Stomach (tissue), 9 donors: ENCODE measurements around the gene PNMA1. TPM values are rescaled to one million over a fixed set of nuclear protein-coding genes. Genes with fewer than 3 reads are reported as not detected.

Experiments
- DNase-seq, 2 donors: peaks; one replicate each; pipeline versions ENCODE4 v3.0.0 to v3.0.0-alpha.2; 2013 to 2019
- H3K27ac ChIP-seq, 5 donors: fragments of 200-600 bp in 4 of 5; sonication (generic) in 4 of 5; one replicate each; pipeline ENCODE4 v1.5.1; 2013 to 2019; ENCODE audit warnings: mild to moderate bottlenecking in 1 of 5, moderate library complexity in 1 of 5
- H3K27me3 ChIP-seq, 3 donors: fragments of 200-600 bp; sonication (generic); one replicate each; pipeline ENCODE4 v1.5.1; 2017 to 2019; ENCODE audit warnings: mixed run types in 1 of 3
- H3K36me3 ChIP-seq, 4 donors: fragments of 200-600 bp; sonication (generic); 1 replicate in 3 of 4; 2 replicates in 1 of 4; pipeline ENCODE4 v1.5.1; 2016 to 2019
- H3K4me1 ChIP-seq, 4 donors: fragments of 200-600 bp; sonication (generic); one replicate each; pipeline ENCODE4 v1.5.1; 2016 to 2019
- H3K4me3 ChIP-seq, 4 donors: fragments of 200-600 bp; sonication (generic) in 3 of 4; one replicate each; pipeline ENCODE4 v1.5.1; 2016 to 2019; ENCODE audit warnings: mild to moderate bottlenecking in 1 of 4
- H3K9me3 ChIP-seq, 4 donors: fragments of 200-600 bp; sonication (generic); one replicate each; pipeline ENCODE4 v1.5.1; 2016 to 2019
- CTCF ChIP-seq, 7 experiments: fragments of 450-650 bp in 4 of 7; fragments of 200-600 bp in 3 of 7; sonication (generic) in 3 of 7; IDR thresholded peaks; one replicate each; pipeline ENCODE4 v1.5.1; 2016 to 2019; ENCODE audit warnings: antibody characterized with exemption in 7 of 7, control low read depth in 2 of 7, mild to moderate bottlenecking in 1 of 7
- EP300 ChIP-seq: sonication (generic); formaldehyde crosslinking; IDR thresholded peaks from one replicate; pipeline ENCODE4 v1.6.1; 2017; ENCODE audit warnings: antibody characterized with exemption
- POLR2A ChIP-seq, 4 donors: fragments of 450-650 bp; IDR thresholded peaks; one replicate each; pipeline ENCODE4 v1.6.1; 2016; ENCODE audit warnings: antibody characterized with exemption in 4 of 4, control low read depth in 2 of 4, mild to moderate bottlenecking in 1 of 4, moderate library complexity in 1 of 4
- POLR2AphosphoS5 ChIP-seq, 3 donors: sonication (generic); formaldehyde crosslinking; IDR thresholded peaks; one replicate each; pipeline ENCODE4 v1.6.1; 2016; ENCODE audit warnings: antibody characterized with exemption in 3 of 3
- WGBS, 5 donors: extraction: QIAGEN DNeasy Blood & Tissue Kit in 3 of 5; methylation state at CpG; one replicate each; pipeline versions ENCODE4 v1.1.5 to v1.1.7; 2013 to 2018; 5-methylcytosine and 5-hydroxymethylcytosine counted together
- intact Hi-C: fragments of 100-400 bp; cut with DNase I; formaldehyde crosslinking; loops from one replicate; pipeline ENCODE4 v1.15.1; 2023; ENCODE audit warnings: low total_unique reads
- polyA plus RNA-seq, 3 donors: library from polyadenylated mRNA; stranded (reverse); fragments of 200-250 nt; gene quantifications; one replicate each; pipeline ENCODE4 v1.2.3, GENCODE V29; 2013
- total RNA-seq, 5 donors: library from RNA; depleted of rRNA; stranded (reverse); fragments of >200 nt; gene quantifications; one replicate each; pipeline versions ENCODE4 v1.1.0 to v1.2.3, GENCODE V29; 2014 to 2016
- donor health status: healthy with polysubstance abuse.
- donor health status: Bipolar disorder and iron deficiency.
- donor health status: healthy.

PNMA1 gene
- total and polyA plus RNA-seq, 8 donors, result 13.9 to 42.3 (median 18.3) TPM

GRCh38 chr14:73741386-73741875 lies 27.2 kb upstream of the PNMA1 start:
- WGBS, 5 donors, result 0 to 4% (median 0%) methylated on average over 11 to 12 of the region's 12 CpGs

GRCh38 chr14:73740618-73741326 lies 26.6 kb upstream of the PNMA1 start:
- TF ChIP-seq POLR2AphosphoS5 (IDR thresholded peaks at IDR 0.05), result peak in 2 of 3 donors; percentile 69 to 86
- no peak for TF ChIP-seq CTCF (IDR thresholded peaks at IDR 0.05)
- Histone ChIP-seq H3K27ac (peak overlapping the region; percentile 83 to 100 (median 92)), H3K4me3 (peak overlapping the region in 3 of 4 donors; percentile 19 to 34 (median 25)), H3K4me1 (peaks cover 74 to 78% (median 76%) of the 10 kb centered on the region in 4 donors), H3K9me3 (no peaks in the 10 kb centered on the region), H3K36me3 (peaks cover 34 to 42% (median 40%) of the 10 kb centered on the region in 4 donors), H3K27me3 (no peaks in the 10 kb centered on the region)
- 6 to 22% (median 10%) methylated on average over 6 to 9 of the region's 9 CpGs for WGBS, 5 donors
- intact Hi-C loops, result no loop called here
- peak; percentile 92 to 94 for DNase-seq

More at GRCh38 chr14:73741386-73741875, 27.2 kb upstream of the PNMA1 start:
- Histone ChIP-seq H3K4me3 (peak overlapping the region; percentile 19 to 34 (median 26)), H3K4me1 (peaks cover 81 to 85% (median 83%) of the 10 kb centered on the region in 4 donors), H3K9me3 (no peaks in the 10 kb centered on the region), H3K27me3 (no peaks in the 10 kb centered on the region), H3K27ac (peak overlapping the region; percentile 79 to 100 (median 92)), H3K36me3 (peaks cover 31 to 37% (median 33%) of the 10 kb centered on the region in 4 donors)
- DNase-seq, result peak; percentile 79 to 95
- intact Hi-C loops, result no loop called here
- TF ChIP-seq CTCF (IDR thresholded peaks at IDR 0.05) (no peak), POLR2A (IDR thresholded peaks at IDR 0.05) (no peak), POLR2AphosphoS5 (IDR thresholded peaks at IDR 0.05) (peak in 2 of 3 donors; percentile 41 to 74), EP300 (no peak)

- H3K4me1 ChIP-seq, result peaks cover 67 to 71% (median 69%) of the 10 kb centered on the region in 4 donors
- H3K27me3 ChIP-seq, result no peaks in the 10 kb centered on the region
- no peaks in the 10 kb centered on the region for H3K9me3 ChIP-seq
- TF ChIP-seq POLR2AphosphoS5 (IDR thresholded peaks at IDR 0.05) (no peak), POLR2A (IDR thresholded peaks at IDR 0.05) (no peak), CTCF (IDR thresholded peaks at IDR 0.05) (no peak), EP300 (no peak)
- DNase-seq, result peak in 1 of 2 donors; percentile 15
- intact Hi-C loops, result loop anchor here (10.0 kb wide), 1 partner anchor 55 kb away; no protein-coding TSS in a partner anchor
- peak overlapping the region in 1 of 4 donors; percentile 18 for H3K4me3 ChIP-seq
- WGBS, 5 donors, result 48 to 64% (median 54%) methylated on average over 7 to 12 of the region's 12 CpGs
- peaks cover 41 to 49% (median 47%) of the 10 kb centered on the region in 4 donors for H3K36me3 ChIP-seq
- peak overlapping the region; percentile 83 to 100 (median 92) for H3K27ac ChIP-seq
Observed at GRCh38 chr14:73739899-73740617, 25.9 kb upstream of the PNMA1 start.

GRCh38 chr14:73739174-73739898 lies 25.2 kb upstream of the PNMA1 start:
- Histone ChIP-seq H3K36me3 (peaks cover 46 to 56% (median 54%) of the 10 kb centered on the region in 4 donors), H3K4me1 (peaks cover 60 to 64% (median 62%) of the 10 kb centered on the region in 4 donors), H3K27ac (peak overlapping the region; percentile 83 to 100 (median 92)), H3K4me3 (no peak overlapping the region), H3K27me3 (no peaks in the 10 kb centered on the region), H3K9me3 (no peaks in the 10 kb centered on the region)
- intact Hi-C loops, result loop anchor here (10.0 kb wide), 1 partner anchor 55 kb away; no protein-coding TSS in a partner anchor
- WGBS, 5 donors, result 58 to 75% (median 66%) methylated on average over 8 to 21 of the region's 21 CpGs
- no peak for TF ChIP-seq POLR2A (IDR thresholded peaks at IDR 0.05)
- DNase-seq, result no peak
